GM12801 (cell line): ENCODE results near the gene ACAP2.

Experiments
- CTCF ChIP-seq: IDR thresholded peaks from one replicate; pipeline ENCODE4 v1.5.1; 2011; ENCODE audit warnings: control low read depth; ENCODE audit not compliant: insufficient read length; ENCODE audit errors: extremely low read depth

The ACAP2 gene

DNA sequence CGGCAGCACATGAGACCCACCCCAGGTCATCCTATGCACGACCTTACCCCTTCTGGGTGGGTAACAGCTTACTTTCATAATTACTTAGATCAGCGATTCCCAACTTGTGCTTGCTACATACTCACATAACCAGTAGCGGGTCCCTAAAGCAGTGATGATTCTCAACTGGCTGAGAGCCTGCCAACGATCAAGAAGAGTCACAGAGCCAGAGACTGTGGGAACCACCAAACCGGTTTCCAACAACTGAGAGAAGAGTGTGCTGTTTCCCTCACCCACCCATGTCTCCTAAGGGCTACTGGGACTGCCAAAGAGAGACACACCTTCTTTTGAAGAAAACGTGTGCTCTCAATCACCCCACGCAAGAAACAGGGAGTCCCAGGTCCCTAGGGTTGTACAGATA, 159.9 kb downstream of the ACAP2 start:
- TF ChIP-seq CTCF, result no peak

DNA sequence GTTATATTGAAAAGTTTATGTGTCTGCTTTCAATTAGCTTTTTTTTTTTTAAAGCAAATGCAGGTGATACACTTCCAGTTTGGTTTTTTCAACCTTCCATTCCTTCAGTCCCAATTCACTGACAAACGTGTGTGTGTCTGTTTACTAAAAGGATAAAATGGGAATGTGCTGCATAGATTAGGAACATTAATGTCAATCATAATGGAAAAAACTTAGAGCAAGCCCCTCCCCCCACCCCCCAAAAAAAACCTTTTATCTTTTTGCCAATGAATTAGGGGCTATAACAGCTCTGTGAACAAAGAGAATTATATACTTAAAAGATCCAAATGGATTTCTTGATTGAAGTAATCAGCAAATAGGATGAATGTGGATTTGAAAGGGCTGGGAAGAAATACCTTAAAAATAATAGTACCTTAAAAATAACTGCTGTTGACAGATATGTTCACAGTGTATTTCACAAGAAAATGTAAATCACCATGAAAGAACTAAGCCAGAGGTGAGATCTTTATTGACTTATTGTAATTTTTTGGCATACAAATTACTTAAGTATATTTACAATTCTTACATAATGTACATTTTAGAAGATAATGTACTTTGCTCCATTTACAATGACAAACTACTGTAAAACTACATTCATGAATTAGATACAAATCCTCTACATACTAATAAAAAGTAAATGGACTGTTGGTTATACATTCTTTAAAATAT, 168.4 kb downstream of the ACAP2 start:
- TF ChIP-seq CTCF, result no peak

DNA sequence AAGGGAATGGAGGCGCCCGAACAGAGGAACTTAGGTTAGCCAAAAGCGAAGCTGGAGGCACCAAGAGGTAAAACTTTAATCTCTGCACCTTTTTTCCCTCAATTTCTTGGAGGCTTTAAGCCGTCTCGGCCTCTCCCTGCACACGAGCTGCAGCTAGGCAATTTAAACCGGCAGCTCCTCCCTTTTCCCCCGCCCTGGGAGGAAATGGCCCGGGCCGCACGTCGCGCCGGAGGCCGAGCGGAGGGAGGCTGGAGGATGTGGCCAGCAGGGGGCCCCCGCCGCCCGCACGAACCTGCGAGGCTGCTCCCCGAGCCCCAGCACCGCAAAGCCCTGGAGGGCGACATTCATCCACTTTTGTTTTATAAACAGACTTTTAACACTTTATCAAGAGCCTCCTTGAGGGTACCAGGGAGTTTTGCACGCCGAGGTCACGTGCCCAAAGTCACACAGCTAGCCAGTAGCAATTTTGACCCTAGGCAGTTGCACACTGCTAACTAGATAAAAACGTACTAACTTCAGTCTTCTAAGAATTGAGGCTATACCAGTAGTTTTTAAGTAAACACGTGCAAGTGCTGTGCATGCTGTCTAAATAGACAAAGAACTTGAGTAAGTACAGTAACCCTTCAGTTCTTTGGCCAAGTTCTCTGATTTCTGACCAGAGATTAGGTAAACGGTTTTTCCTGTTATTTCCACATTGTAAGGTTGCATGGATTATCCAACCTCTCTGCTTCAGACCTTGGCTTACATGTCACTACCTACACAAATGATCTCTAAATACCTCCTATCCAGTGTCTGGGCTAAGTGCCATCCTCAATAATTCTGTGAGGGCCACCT, 171.2 kb downstream of the ACAP2 start:
- TF ChIP-seq CTCF, result no peak

GRCh38 chr3:195270817-195271409, 171.9 kb downstream of the ACAP2 start, which contains the start of gene XXYLT1:
Gene XXYLT1, minus strand, starts transcription at chr3:195271159. Its CDS starts 101 bp downstream, at chr3:195271058.
- no peak for TF ChIP-seq CTCF

- no peak for TF ChIP-seq CTCF
Observed at GRCh38 chr3:195270079-195270816, 172.6 kb downstream of the ACAP2 start.

DNA sequence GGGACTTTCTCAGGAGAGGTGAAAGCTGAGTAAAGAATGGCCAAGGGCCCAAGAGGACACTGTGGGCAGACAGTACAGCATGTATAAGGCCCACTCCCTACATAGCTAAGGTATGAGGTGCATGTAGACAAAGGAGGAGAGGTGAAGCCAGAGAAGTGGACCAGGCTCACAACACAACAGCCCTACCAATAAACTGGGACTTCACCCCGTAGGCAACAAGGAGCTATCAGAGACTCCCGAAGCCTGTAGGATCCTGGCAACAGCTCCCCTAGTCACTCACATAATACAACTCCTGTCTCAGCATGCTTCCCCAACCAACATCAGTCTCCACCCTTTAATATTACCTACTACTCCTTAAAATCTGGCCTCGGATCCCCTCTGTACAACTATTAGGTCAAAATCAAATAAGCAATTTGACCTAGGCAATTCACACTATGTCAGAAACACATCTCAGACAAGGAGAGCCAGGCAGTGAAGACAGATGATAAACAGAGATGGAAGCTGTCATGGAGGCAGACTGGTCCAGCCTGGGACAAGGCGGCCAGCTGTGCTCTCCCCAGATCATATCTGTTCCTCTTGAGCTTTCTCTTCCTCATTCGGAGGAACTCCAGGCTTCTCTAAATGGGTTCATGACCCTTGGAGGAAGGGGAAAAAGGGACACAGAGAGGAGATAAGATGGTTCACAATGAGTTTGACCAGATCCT, 173.3 kb downstream of the ACAP2 start:
- no peak for TF ChIP-seq CTCF
